GM23338 (cell line): Measurements from ENCODE around the gene TNS3. TPM values are rescaled to one million over a fixed set of nuclear protein-coding genes. Genes with fewer than 3 reads are reported as not detected.

Experiments used
- ATAC-seq: fragments of 200-7000 bp; cut with Tn5 transposase; 3 replicates; pipeline ENCODE4 v1.9.1; 2020
- DNase-seq: peaks from one replicate; pipeline ENCODE4 v3.0.0-alpha.2; 2015; ENCODE audit warnings: low spot score
- H2AFZ ChIP-seq: fragments of 200-600 bp; sonication (generic); 2 replicates; pipeline ENCODE4 v1.8.0; 2016; ENCODE audit warnings: antibody characterized with exemption, mild to moderate bottlenecking, moderate library complexity
- H3F3A ChIP-seq: fragments of 200-600 bp; sonication (generic); replicated peaks from 2 replicates; pipeline ENCODE4 v1.8.0; 2017; ENCODE audit warnings: antibody characterized with exemption, mixed run types, low read depth
- H3K27ac ChIP-seq: fragments of 200-600 bp; sonication (generic); 2 replicates; pipeline ENCODE4 v1.6.1; 2016; ENCODE audit warnings: low read depth
- H3K27me3 ChIP-seq: fragments of 200-600 bp; sonication (generic); 2 replicates; pipeline ENCODE4 v1.8.0; 2016; ENCODE audit warnings: mild to moderate bottlenecking, mixed run types, moderate library complexity; ENCODE audit not compliant: insufficient read depth
- H3K36me3 ChIP-seq: fragments of 200-600 bp; sonication (generic); 2 replicates; pipeline ENCODE4 v1.8.0; 2016; ENCODE audit warnings: mild to moderate bottlenecking; ENCODE audit not compliant: insufficient read depth
- H3K4me1 ChIP-seq: fragments of 200-600 bp; sonication (generic); 2 replicates; pipeline ENCODE4 v1.8.0; 2016; ENCODE audit warnings: mild to moderate bottlenecking, moderate library complexity; ENCODE audit not compliant: insufficient read depth
- H3K4me2 ChIP-seq: fragments of 200-600 bp; sonication (generic); 2 replicates; pipeline ENCODE4 v1.7.1; 2017; ENCODE audit warnings: mixed run types
- H3K4me3 ChIP-seq: fragments of 200-600 bp; sonication (generic); 2 replicates; pipeline ENCODE4 v1.6.1; 2016; ENCODE audit warnings: mixed run types
- H3K79me2 ChIP-seq: fragments of 200-600 bp; sonication (generic); replicated peaks from 2 replicates; pipeline ENCODE4 v1.8.0; 2017; ENCODE audit warnings: mild to moderate bottlenecking; ENCODE audit not compliant: insufficient read depth
- H3K9me2 ChIP-seq: fragments of 200-600 bp; sonication (generic); 2 replicates; pipeline ENCODE4 v1.8.0; 2017; ENCODE audit not compliant: insufficient read depth
- H4K20me1 ChIP-seq: fragments of 200-600 bp; sonication (generic); replicated peaks from 2 replicates; pipeline ENCODE4 v1.8.0; 2017; ENCODE audit warnings: mild to moderate bottlenecking; ENCODE audit not compliant: insufficient read depth
- H3K27ac Mint-ChIP-seq: 2 replicates; pipeline ENCODE4 v1.8.0; 2020; ENCODE audit warnings: inconsistent platforms, mild to moderate bottlenecking, moderate library complexity, mixed read lengths
- H3K27me3 Mint-ChIP-seq: 3 replicates; pipeline ENCODE4 v1.8.0; 2022; ENCODE audit warnings: low read depth, mild to moderate bottlenecking, moderate library complexity, mixed read lengths, inconsistent platforms; ENCODE audit not compliant: insufficient read depth, poor library complexity
- H3K36me3 Mint-ChIP-seq: 3 replicates; pipeline ENCODE4 v1.8.0; 2021; ENCODE audit warnings: low read depth, mild to moderate bottlenecking, inconsistent platforms, moderate library complexity, mixed read lengths
- H3K4me1 Mint-ChIP-seq: 3 replicates; pipeline ENCODE4 v1.8.0; 2020; ENCODE audit warnings: mild to moderate bottlenecking, inconsistent platforms, mixed read lengths
- H3K4me3 Mint-ChIP-seq: 3 replicates; pipeline ENCODE4 v1.8.0; 2021; ENCODE audit warnings: moderate library complexity, mild to moderate bottlenecking, inconsistent platforms, mixed read lengths
- H3K9me3 Mint-ChIP-seq: 3 replicates; pipeline ENCODE4 v1.8.0; 2020; ENCODE audit warnings: moderate library complexity, mild to moderate bottlenecking, inconsistent platforms, mixed read lengths
- CREB1 ChIP-seq: fragments of 250-450 bp; sonication (Bioruptor Pico); IDR thresholded peaks from 2 replicates; pipeline ENCODE4 v1.5.0; 2020; ENCODE audit warnings: low read depth, mild to moderate bottlenecking, moderate library complexity
- EZH2 ChIP-seq: fragments of 200-600 bp; sonication (generic); IDR thresholded peaks from one replicate; pipeline ENCODE4 v1.8.0; 2017; ENCODE audit warnings: antibody characterized with exemption, mild to moderate bottlenecking, low read depth; ENCODE audit not compliant: unreplicated experiment
- EZH2phosphoT487 ChIP-seq: fragments of 200-600 bp; sonication (generic); IDR thresholded peaks from one replicate; pipeline ENCODE4 v1.8.1; 2018; ENCODE audit warnings: antibody characterized with exemption; ENCODE audit not compliant: unreplicated experiment
- JUNB ChIP-seq: IDR thresholded peaks from one replicate; pipeline ENCODE4 v1.6.1; 2016; ENCODE audit warnings: antibody characterized with exemption; ENCODE audit not compliant: unreplicated experiment
- NANOG ChIP-seq: IDR thresholded peaks from 2 replicates; pipeline ENCODE4 v1.6.1; 2016; ENCODE audit warnings: antibody characterized with exemption, borderline replicate concordance
- POLR2AphosphoS5 ChIP-seq: IDR thresholded peaks from 2 replicates; pipeline ENCODE4 v1.6.1; 2016; ENCODE audit warnings: antibody characterized with exemption, low read depth
- STAT1 ChIP-seq: IDR thresholded peaks from one replicate; pipeline ENCODE4 v1.6.1; 2016; ENCODE audit warnings: antibody characterized with exemption; ENCODE audit not compliant: unreplicated experiment
- ZNF114 ChIP-seq: fragments of 250-450 bp; sonication (Bioruptor Pico); IDR thresholded peaks from 2 replicates; pipeline ENCODE4 v1.5.0; 2020; ENCODE audit warnings: mild to moderate bottlenecking, moderate library complexity
- ZNF331 ChIP-seq: fragments of 250-450 bp; sonication (Bioruptor Pico); IDR thresholded peaks from 2 replicates; pipeline ENCODE4 v1.5.0; 2020; ENCODE audit warnings: low read depth, mild to moderate bottlenecking, moderate library complexity
- polyA plus RNA-seq: library from polyadenylated mRNA; unstranded; fragments of >200 nt; fragmentation: Nextera tagmentation; extraction: Ambion mirVana; gene quantifications from 2 replicates; pipeline ENCODE4 v1.2.1, GENCODE V29; 2016
- total RNA-seq: library from RNA; depleted of rRNA; stranded (reverse); fragments of >200 nt; shearing (Covaris generic); gene quantifications from 2 replicates; pipeline ENCODE4 v1.2.3, GENCODE V29; 2014
- TF ChIP-seq, protein P1 (sequence below): fragments of 250-450 bp; sonication (Bioruptor Pico); IDR thresholded peaks from 2 replicates; pipeline ENCODE4 v1.5.0; 2020; ENCODE audit warnings: mild to moderate bottlenecking, moderate library complexity
- TF ChIP-seq, protein P2 (sequence below): IDR thresholded peaks from one replicate; pipeline ENCODE4 v1.6.1; 2018; ENCODE audit warnings: antibody characterized with exemption; ENCODE audit not compliant: unreplicated experiment
- TF ChIP-seq, protein P3 (sequence below), 2 experiments: fragments of 200-600 bp in 1 of 2; sonication (generic) in 1 of 2; conservative IDR thresholded peaks; 2 replicates each; pipeline versions ENCODE4 v1.5.1 to v1.6.1; 2016 to 2017; ENCODE audit warnings: antibody characterized with exemption in 2 of 2, low read depth in 2 of 2, mild to moderate bottlenecking in 2 of 2, moderate library complexity in 1 of 2
- TF ChIP-seq, protein P4 (sequence below): IDR thresholded peaks from 2 replicates; pipeline ENCODE4 v1.6.1; 2016; ENCODE audit warnings: antibody characterized with exemption

Gene TNS3
- total and polyA plus RNA-seq, 2 experiments from 2014 or later = 6.2 to 28.7 TPM

DNA sequence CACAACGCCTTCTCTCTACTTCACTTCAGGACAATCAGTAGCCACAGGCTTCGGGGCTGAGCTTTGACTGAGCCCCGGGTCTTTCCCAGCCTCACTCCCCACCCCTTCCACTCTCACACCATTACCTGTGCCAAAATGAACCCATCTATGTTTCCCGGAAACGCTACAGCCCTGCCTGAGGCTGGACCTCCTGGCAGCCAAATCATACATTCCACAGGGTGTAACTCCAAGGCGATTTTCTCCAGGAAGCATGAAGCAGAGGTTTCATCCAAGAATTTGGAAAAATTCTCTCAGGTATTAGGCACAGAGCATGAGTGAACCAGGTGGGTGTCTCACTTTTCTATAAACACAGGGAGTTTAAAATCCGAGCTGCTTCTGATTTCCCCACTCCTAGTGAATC is 286.3 kb downstream of the TNS3 start:
- TF ChIP-seq ZNF331 (CRISPR knock-in tag) (no peak), CREB1 (CRISPR knock-in tag) (no peak), NANOG (no peak), EZH2 (no peak), POLR2AphosphoS5 (no peak), ZNF114 (no peak), JUNB (no peak), EZH2phosphoT487 (no peak), STAT1 (no peak)
- TF ChIP-seq, protein P1, sequence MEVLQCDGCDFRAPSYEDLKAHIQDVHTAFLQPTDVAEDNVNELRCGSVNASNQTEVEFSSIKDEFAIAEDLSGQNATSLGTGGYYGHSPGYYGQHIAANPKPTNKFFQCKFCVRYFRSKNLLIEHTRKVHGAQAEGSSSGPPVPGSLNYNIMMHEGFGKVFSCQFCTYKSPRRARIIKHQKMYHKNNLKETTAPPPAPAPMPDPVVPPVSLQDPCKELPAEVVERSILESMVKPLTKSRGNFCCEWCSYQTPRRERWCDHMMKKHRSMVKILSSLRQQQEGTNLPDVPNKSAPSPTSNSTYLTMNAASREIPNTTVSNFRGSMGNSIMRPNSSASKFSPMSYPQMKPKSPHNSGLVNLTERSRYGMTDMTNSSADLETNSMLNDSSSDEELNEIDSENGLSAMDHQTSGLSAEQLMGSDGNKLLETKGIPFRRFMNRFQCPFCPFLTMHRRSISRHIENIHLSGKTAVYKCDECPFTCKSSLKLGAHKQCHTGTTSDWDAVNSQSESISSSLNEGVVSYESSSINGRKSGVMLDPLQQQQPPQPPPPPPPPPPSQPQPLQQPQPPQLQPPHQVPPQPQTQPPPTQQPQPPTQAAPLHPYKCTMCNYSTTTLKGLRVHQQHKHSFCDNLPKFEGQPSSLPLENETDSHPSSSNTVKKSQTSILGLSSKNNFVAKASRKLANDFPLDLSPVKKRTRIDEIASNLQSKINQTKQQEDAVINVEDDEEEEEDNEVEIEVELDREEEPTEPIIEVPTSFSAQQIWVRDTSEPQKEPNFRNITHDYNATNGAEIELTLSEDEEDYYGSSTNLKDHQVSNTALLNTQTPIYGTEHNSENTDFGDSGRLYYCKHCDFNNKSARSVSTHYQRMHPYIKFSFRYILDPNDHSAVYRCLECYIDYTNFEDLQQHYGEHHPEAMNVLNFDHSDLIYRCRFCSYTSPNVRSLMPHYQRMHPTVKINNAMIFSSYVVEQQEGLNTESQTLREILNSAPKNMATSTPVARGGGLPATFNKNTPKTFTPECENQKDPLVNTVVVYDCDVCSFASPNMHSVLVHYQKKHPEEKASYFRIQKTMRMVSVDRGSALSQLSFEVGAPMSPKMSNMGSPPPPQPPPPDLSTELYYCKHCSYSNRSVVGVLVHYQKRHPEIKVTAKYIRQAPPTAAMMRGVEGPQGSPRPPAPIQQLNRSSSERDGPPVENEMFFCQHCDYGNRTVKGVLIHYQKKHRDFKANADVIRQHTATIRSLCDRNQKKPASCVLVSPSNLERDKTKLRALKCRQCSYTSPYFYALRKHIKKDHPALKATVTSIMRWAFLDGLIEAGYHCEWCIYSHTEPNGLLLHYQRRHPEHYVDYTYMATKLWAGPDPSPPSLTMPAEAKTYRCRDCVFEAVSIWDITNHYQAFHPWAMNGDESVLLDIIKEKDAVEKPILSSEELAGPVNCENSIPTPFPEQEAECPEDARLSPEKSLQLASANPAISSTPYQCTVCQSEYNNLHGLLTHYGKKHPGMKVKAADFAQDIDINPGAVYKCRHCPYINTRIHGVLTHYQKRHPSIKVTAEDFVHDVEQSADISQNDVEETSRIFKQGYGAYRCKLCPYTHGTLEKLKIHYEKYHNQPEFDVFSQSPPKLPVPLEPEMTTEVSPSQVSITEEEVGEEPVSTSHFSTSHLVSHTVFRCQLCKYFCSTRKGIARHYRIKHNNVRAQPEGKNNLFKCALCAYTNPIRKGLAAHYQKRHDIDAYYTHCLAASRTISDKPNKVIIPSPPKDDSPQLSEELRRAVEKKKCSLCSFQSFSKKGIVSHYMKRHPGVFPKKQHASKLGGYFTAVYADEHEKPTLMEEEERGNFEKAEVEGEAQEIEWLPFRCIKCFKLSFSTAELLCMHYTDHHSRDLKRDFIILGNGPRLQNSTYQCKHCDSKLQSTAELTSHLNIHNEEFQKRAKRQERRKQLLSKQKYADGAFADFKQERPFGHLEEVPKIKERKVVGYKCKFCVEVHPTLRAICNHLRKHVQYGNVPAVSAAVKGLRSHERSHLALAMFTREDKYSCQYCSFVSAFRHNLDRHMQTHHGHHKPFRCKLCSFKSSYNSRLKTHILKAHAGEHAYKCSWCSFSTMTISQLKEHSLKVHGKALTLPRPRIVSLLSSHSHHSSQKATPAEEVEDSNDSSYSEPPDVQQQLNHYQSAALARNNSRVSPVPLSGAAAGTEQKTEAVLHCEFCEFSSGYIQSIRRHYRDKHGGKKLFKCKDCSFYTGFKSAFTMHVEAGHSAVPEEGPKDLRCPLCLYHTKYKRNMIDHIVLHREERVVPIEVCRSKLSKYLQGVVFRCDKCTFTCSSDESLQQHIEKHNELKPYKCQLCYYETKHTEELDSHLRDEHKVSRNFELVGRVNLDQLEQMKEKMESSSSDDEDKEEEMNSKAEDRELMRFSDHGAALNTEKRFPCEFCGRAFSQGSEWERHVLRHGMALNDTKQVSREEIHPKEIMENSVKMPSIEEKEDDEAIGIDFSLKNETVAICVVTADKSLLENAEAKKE (CRISPR knock-in tag) = no peak
- TF ChIP-seq, protein P2, sequence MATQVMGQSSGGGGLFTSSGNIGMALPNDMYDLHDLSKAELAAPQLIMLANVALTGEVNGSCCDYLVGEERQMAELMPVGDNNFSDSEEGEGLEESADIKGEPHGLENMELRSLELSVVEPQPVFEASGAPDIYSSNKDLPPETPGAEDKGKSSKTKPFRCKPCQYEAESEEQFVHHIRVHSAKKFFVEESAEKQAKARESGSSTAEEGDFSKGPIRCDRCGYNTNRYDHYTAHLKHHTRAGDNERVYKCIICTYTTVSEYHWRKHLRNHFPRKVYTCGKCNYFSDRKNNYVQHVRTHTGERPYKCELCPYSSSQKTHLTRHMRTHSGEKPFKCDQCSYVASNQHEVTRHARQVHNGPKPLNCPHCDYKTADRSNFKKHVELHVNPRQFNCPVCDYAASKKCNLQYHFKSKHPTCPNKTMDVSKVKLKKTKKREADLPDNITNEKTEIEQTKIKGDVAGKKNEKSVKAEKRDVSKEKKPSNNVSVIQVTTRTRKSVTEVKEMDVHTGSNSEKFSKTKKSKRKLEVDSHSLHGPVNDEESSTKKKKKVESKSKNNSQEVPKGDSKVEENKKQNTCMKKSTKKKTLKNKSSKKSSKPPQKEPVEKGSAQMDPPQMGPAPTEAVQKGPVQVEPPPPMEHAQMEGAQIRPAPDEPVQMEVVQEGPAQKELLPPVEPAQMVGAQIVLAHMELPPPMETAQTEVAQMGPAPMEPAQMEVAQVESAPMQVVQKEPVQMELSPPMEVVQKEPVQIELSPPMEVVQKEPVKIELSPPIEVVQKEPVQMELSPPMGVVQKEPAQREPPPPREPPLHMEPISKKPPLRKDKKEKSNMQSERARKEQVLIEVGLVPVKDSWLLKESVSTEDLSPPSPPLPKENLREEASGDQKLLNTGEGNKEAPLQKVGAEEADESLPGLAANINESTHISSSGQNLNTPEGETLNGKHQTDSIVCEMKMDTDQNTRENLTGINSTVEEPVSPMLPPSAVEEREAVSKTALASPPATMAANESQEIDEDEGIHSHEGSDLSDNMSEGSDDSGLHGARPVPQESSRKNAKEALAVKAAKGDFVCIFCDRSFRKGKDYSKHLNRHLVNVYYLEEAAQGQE = no peak
- TF ChIP-seq, protein P3, sequence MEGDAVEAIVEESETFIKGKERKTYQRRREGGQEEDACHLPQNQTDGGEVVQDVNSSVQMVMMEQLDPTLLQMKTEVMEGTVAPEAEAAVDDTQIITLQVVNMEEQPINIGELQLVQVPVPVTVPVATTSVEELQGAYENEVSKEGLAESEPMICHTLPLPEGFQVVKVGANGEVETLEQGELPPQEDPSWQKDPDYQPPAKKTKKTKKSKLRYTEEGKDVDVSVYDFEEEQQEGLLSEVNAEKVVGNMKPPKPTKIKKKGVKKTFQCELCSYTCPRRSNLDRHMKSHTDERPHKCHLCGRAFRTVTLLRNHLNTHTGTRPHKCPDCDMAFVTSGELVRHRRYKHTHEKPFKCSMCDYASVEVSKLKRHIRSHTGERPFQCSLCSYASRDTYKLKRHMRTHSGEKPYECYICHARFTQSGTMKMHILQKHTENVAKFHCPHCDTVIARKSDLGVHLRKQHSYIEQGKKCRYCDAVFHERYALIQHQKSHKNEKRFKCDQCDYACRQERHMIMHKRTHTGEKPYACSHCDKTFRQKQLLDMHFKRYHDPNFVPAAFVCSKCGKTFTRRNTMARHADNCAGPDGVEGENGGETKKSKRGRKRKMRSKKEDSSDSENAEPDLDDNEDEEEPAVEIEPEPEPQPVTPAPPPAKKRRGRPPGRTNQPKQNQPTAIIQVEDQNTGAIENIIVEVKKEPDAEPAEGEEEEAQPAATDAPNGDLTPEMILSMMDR (conservative IDR thresholded peaks at IDR 0.05; ENCODE audit: low read depth in 2 of 2) = no peak
- TF ChIP-seq, protein P4, sequence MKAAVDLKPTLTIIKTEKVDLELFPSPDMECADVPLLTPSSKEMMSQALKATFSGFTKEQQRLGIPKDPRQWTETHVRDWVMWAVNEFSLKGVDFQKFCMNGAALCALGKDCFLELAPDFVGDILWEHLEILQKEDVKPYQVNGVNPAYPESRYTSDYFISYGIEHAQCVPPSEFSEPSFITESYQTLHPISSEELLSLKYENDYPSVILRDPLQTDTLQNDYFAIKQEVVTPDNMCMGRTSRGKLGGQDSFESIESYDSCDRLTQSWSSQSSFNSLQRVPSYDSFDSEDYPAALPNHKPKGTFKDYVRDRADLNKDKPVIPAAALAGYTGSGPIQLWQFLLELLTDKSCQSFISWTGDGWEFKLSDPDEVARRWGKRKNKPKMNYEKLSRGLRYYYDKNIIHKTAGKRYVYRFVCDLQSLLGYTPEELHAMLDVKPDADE = no peak
- Histone ChIP-seq H3K4me3 (no peak overlapping the region), H3K27ac (no peak overlapping the region), H2AFZ (no peak overlapping the region), H3F3A (no peaks in the 10 kb centered on the region), H4K20me1 (no peaks in the 10 kb centered on the region; the same call in 1 of the 2 replicates), H3K79me2 (no peaks in the 10 kb centered on the region), H3K9me2 (no peaks in the 10 kb centered on the region), H3K27me3 (no peaks in the 10 kb centered on the region), H3K4me1 (no peaks in the 10 kb centered on the region), H3K4me2 (no peak overlapping the region), H3K36me3 (no peaks in the 10 kb centered on the region; the same call in 1 of the 2 replicates)
- DNase-seq (no peak), ATAC-seq (no peak)
- Mint-ChIP-seq H3K9me3 (no peaks in the 10 kb centered on the region), H3K36me3 (peaks cover 13% of the 10 kb centered on the region), H3K4me1 (no peaks in the 10 kb centered on the region; the same call in 2 of the 3 replicates), H3K27ac (no peak overlapping the region), H3K4me3 (no peak overlapping the region), H3K27me3 (no peaks in the 10 kb centered on the region)
